Adrenal gland (tissue), 12 donors: ENCODE data around the gene DPP6. TPM values are rescaled to one million over a fixed set of nuclear protein-coding genes. Genes with fewer than 3 reads are reported as not detected.

Experiments used
- DNase-seq, 7 donors: peaks; one replicate each; pipeline ENCODE4 v3.0.0-alpha.2; 2019 to 2020
- H3K27ac ChIP-seq, 5 donors: fragments of 200-600 bp; sonication (generic) in 4 of 5; 1 replicate in 3 of 5; 2 replicates in 2 of 5; pipeline versions ENCODE4 v1.5.1 to v1.8.0; 2016 to 2020; ENCODE audit warnings: mild to moderate bottlenecking in 1 of 5
- H3K27me3 ChIP-seq: fragments of 200-600 bp; 2 replicates; pipeline ENCODE4 v1.8.0; 2021
- H3K36me3 ChIP-seq, 2 donors: fragments of 200-600 bp; replicated peaks in 1 of 2; 1 replicate in 1 of 2; 2 replicates in 1 of 2; pipeline versions ENCODE4 v1.5.1 to v1.8.0; 2018 to 2022
- H3K4me1 ChIP-seq, 2 donors: fragments of 200-600 bp; replicated peaks in 1 of 2; 1 replicate in 1 of 2; 2 replicates in 1 of 2; pipeline versions ENCODE4 v1.5.1 to v1.8.0; 2018 to 2021
- H3K4me3 ChIP-seq, 4 donors: fragments of 200-600 bp; sonication (generic) in 3 of 4; one replicate each; pipeline ENCODE4 v1.5.1; 2016 to 2018
- H3K9me3 ChIP-seq, 3 donors: fragments of 200-600 bp; sonication (generic) in 1 of 3; replicated peaks in 1 of 3; 1 replicate in 2 of 3; 2 replicates in 1 of 3; pipeline versions ENCODE4 v1.5.1 to v1.8.0; 2016 to 2021
- POLR2A ChIP-seq, 2 donors: fragments of 450-650 bp; IDR thresholded peaks; one replicate each; pipeline ENCODE4 v1.6.1; 2017; ENCODE audit warnings: antibody characterized with exemption in 2 of 2, mild to moderate bottlenecking in 2 of 2, moderate library complexity in 1 of 2
- whole genome bisulfite sequencing, 4 donors: extraction: QIAGEN DNeasy Blood & Tissue Kit in 2 of 4; methylation state at CpG; one replicate each; pipeline versions ENCODE4 v1.1.5 to v1.1.7; 2013 to 2017; 5-methylcytosine and 5-hydroxymethylcytosine counted together
- intact Hi-C, 2 donors: fragments of 100-400 bp; cut with DNase I; formaldehyde crosslinking; loops; one replicate each; pipeline versions ENCODE4 v1.14.1 to v1.15.0; 2022 to 2023
- polyA plus RNA-seq, 3 donors: library from polyadenylated mRNA; stranded (reverse); fragments of 200-250 nt in 2 of 3; fragments of 350-450 nt in 1 of 3; fragmentation: Illumina TruSeq in 1 of 3; extraction: RNeasy Lipid Tissue Mini Kit (QIAGEN cat#74804) in 1 of 3; gene quantifications; one replicate each; pipeline ENCODE4 v1.2.3, GENCODE V29; 2013 to 2014
- total RNA-seq, 9 donors: library from RNA; depleted of rRNA in 4 of 9; stranded (reverse); fragments of >200 nt in 4 of 9; fragments of 120-200 nt in 1 of 9; fragmentation: NEBNext Ultra II Directional in 1 of 9; extraction: Animal tissue kit (Norgen Biotek cat#: 25700) in 1 of 9; gene quantifications; one replicate each; pipeline versions ENCODE4 v1.1.0 to v1.2.4, GENCODE V29; 2013 to 2023
- TF ChIP-seq, protein P1 (sequence below), 6 experiments: fragments of 450-650 bp in 4 of 6; fragments of 200-600 bp in 2 of 6; sonication (generic) in 1 of 6; IDR thresholded peaks; 1 replicate in 5 of 6; 2 replicates in 1 of 6; pipeline versions ENCODE4 v1.5.1 to v1.8.0; 2016 to 2021; ENCODE audit warnings: antibody characterized with exemption in 6 of 6, mild to moderate bottlenecking in 2 of 6, moderate library complexity in 1 of 6
- donor health status: healthy with polysubstance abuse.
- donor health status: Bipolar disorder and iron deficiency.
- donor health status: DM: yes; HTN: yes; CAD: no.
- donor health status: DM: no; HTN: no; CAD: no.
- donor health status: DM: no; HTN: no; CAD: no.
- donor health status: DM: yes; HTN: yes; CAD: no.

DPP6 gene
- total and polyA plus RNA-seq, 12 donors = 0.39 to 13.1 (median 5.1) TPM

- H3K27me3 ChIP-seq = no peaks in the 10 kb centered on the region
- no peaks in the 10 kb centered on the region for H3K36me3 ChIP-seq
- no peak overlapping the region for H3K27ac ChIP-seq
- TF ChIP-seq, protein P1, sequence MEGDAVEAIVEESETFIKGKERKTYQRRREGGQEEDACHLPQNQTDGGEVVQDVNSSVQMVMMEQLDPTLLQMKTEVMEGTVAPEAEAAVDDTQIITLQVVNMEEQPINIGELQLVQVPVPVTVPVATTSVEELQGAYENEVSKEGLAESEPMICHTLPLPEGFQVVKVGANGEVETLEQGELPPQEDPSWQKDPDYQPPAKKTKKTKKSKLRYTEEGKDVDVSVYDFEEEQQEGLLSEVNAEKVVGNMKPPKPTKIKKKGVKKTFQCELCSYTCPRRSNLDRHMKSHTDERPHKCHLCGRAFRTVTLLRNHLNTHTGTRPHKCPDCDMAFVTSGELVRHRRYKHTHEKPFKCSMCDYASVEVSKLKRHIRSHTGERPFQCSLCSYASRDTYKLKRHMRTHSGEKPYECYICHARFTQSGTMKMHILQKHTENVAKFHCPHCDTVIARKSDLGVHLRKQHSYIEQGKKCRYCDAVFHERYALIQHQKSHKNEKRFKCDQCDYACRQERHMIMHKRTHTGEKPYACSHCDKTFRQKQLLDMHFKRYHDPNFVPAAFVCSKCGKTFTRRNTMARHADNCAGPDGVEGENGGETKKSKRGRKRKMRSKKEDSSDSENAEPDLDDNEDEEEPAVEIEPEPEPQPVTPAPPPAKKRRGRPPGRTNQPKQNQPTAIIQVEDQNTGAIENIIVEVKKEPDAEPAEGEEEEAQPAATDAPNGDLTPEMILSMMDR (IDR thresholded peaks at IDR 0.05) = no peak
- no peak for TF ChIP-seq POLR2A (IDR thresholded peaks at IDR 0.05)
- 36 to 55% (median 51%) methylated on average over 7 to 8 of the region's 8 CpGs for WGBS, 4 donors
- intact Hi-C loops = no loop called here
- no peak overlapping the region for H3K4me3 ChIP-seq
- H3K4me1 ChIP-seq = no peaks in the 10 kb centered on the region
- no peak for DNase-seq
- H3K9me3 ChIP-seq = no peaks in the 10 kb centered on the region
Measured at GRCh38 chr7:154287356-154287755, 235.2 kb downstream of the DPP6 start.

DNA sequence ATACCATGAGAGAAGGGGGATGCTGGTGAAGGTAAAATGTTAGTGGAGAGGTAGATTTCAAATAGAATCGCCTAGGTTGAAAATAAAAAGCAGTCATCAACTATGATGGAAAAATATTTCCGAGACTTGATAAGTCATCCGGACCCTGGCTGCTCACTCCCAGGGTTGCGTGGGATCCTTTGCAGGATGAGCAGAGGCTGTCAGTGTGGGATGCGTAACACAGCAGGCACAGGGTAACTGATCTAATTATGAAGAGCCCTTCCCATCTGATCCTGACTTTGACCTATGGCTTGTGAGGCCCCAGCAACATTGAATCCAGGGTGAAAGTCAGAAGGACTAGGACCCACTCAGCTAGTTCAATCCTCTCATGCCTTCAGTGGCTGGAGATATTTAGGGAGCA lies 236.9 kb downstream of the DPP6 start:
- DNase-seq = no peak
- no peak for TF ChIP-seq POLR2A (IDR thresholded peaks at IDR 0.05)
- TF ChIP-seq, protein P1 (IDR thresholded peaks at IDR 0.05) = no peak
- 63 to 83% (median 77%) methylated on average over 5 of the region's 5 CpGs for WGBS, 4 donors
- Histone ChIP-seq H3K4me3 (no peak overlapping the region), H3K27ac (no peak overlapping the region), H3K27me3 (no peaks in the 10 kb centered on the region), H3K4me1 (no peaks in the 10 kb centered on the region), H3K9me3 (no peaks in the 10 kb centered on the region), H3K36me3 (no peaks in the 10 kb centered on the region)
- intact Hi-C loops = no loop called here

DNA sequence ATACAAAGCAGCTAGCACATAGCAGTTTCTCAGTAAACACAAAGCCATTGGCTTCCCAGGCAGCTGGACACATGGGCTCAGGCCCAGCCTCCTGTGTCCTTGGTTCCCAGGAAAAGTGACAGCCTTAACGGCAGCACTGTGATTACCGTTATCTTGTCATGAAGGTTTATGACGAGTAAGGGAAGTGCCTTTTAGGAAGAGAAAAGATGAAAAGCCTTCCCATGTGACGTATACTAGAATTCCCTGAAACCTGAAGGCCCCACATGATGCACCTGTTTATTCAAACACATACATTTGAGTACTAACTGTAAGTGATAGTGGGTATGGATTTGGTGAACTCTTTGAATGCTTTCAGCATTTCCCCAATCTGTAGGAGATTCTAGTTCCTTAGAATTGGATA lies 244.2 kb downstream of the DPP6 start:
- no peak overlapping the region for H3K27ac ChIP-seq
- intact Hi-C loops = no loop called here
- no peaks in the 10 kb centered on the region for H3K36me3 ChIP-seq
- no peaks in the 10 kb centered on the region for H3K9me3 ChIP-seq
- no peak for DNase-seq
- 45 to 57% (median 48%) methylated on average over 4 of the region's 4 CpGs for WGBS, 4 donors
- TF ChIP-seq POLR2A (IDR thresholded peaks at IDR 0.05) = no peak
- TF ChIP-seq, protein P1 (IDR thresholded peaks at IDR 0.05) = no peak
- H3K4me1 ChIP-seq = no peaks in the 10 kb centered on the region
- no peak overlapping the region for H3K4me3 ChIP-seq
- H3K27me3 ChIP-seq = no peaks in the 10 kb centered on the region

- Histone ChIP-seq H3K27me3 (no peaks in the 10 kb centered on the region), H3K4me1 (no peaks in the 10 kb centered on the region), H3K4me3 (no peak overlapping the region), H3K27ac (no peak overlapping the region), H3K36me3 (no peaks in the 10 kb centered on the region), H3K9me3 (no peaks in the 10 kb centered on the region)
- intact Hi-C loops = no loop called here
- no peak for DNase-seq
- 73 to 83% (median 81%) methylated on average over 8 of the region's 8 CpGs for WGBS, 4 donors
- TF ChIP-seq, protein P1 (IDR thresholded peaks at IDR 0.05) = no peak
- no peak for TF ChIP-seq POLR2A (IDR thresholded peaks at IDR 0.05)
Measured at GRCh38 chr7:154299736-154300135, 247.5 kb downstream of the DPP6 start.
